GM21786 (cell line): ENCODE data around the gene ATRIP.

Experiments
- ATAC-seq: cut with Tn5 transposase; IDR thresholded peaks from one replicate; pipeline ENCODE4 v1.9.1; 2021; ENCODE audit not compliant: unreplicated experiment

ATRIP gene

GRCh38 chr3:48409291-48410201 lies 37.0 kb upstream of the ATRIP start:
- ATAC-seq, result no peak

DNA sequence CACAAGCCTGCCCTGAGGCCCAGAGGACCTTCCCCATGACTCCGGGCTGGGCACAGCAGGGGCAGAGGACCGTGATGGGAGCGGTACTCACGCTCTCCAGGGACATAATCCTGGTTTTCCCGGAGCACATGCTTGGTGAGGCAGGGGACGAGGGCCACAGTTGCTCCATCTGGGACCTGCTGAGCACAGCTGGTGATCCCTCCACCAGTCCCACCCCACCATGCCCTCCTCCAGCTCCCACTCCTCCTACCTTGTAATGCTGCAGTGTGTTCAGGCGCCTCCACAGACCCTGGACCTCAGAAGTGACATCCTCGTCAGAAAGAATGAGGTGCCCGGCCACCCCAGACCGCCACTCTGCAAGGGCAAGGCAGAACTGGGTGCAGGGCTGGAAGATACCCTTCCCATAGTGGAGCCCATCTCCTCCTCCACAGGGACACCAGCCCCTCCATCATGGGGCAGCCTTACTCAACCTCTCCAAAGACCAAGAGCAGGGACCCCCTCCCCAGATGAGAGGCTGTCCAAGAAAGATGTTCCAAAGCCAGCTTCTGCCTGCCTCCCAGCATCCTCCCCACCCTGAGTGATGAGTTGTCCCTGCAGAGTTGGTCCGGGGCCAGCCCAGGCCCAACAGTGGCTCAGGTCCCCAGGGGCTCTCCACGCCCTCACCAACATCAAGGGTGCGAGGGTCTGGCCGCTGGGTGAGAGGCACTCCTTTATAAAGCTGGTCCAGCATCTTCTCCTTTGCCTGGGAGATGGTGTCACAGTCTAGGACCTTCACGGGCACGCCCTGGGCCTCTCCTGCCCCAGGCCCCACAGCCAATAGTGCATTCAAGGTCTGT lies 36.1 kb upstream of the ATRIP start:
- ATAC-seq, result no peak

DNA sequence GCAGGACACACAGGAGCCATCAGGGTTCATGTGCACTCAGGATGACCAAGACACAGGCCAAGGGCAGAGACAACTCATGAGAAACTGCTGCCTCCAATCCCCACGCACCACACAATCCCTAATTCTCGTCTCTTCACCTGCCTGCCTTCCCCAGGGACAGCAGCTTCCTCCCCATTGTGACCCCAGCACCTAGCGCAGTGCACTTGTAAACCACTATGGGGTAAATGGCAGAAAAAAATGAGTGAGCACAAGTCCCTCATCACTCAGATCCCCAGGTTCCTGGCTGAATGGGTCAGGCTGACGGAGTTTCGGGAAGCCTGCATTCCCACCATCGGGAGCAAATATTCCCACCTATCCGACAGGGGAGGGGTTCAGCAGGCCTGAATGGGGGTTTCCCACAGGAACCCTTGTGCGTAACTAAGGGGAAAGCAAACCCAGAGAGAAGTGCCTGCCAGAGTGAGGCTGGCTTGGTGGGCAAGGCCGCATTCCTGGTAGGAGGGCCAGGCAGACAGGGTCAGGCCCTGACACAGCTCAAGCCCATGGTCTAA lies 35.4 kb upstream of the ATRIP start:
- ATAC-seq, result no peak

DNA sequence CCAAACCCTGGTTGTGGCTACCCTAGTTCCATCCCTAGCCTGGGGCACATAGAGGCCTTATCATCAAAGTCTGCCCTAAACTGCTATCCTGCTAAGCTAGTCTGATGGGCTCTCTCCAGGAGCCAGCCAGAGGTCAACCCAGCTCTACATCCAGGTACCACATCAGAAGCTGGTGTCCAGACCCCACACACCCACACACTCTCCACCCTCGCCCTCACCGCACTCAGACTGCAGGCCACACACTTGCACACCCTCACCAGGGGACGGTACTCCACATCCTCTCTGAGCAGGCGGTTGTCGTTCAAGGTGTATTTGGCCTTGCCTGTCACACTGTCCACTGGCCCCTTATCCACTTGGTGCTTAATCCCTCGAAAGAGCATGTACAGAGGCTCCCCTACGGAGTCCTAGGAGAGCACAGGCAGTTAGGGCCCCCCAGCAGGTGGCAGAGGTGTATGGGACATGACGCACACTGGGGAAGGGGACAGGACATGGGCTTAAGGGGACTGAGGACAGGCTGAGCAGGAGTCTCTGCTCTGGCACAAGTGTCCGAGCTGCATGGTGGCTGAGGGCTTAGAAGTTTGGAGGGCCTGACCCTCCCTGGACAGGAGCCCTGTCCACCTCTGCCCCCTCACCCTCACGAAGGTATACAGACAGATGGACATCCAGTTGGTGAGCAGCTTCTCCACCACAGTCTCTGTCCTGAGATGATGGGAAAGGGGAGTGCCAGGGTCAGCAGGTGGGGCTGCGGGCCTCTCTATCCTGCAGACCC lies 34.7 kb upstream of the ATRIP start:
- ATAC-seq, result no peak

- no peak for ATAC-seq
Observed at GRCh38 chr3:48412375-48413001, 34.0 kb upstream of the ATRIP start.

DNA sequence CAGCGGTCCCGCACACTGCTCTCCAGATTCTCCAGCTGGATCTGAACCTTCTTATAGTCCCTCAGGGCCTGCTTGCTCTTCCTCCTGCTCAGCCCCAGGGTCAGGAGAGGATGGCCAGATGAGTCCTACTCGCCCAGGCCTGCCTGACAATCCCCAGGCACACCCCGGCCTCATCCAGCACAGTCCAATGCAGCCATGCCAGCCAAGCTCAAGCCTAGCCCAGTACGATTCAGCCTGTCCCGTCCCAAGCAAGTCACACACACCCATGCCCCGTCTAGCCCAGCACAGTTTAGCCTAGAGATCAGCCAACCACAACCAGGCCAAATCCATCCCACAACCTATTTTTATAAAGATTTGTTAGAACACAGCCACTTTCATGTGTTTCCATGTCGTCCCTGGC lies 33.5 kb upstream of the ATRIP start:
- no peak for ATAC-seq

DNA sequence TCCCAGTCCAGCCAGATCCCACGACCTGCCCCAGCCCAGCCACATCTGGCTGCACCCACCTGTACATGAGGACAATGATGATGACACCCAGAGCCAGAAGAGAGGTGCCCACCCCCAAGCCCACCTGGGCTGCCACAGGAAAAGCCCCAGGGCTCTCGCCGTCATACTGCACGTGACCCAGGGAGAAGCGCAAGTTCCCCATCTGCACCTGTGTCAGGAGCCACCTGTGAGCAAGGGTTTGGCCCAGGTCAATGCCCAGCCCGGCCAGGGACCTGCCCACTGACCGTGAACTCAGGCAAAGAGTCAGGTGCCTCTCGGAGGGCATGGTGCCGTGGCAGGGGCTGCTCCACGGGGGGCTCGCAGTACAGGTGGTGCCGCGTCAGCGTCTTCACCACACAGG lies 32.9 kb upstream of the ATRIP start:
- no peak for ATAC-seq

DNA sequence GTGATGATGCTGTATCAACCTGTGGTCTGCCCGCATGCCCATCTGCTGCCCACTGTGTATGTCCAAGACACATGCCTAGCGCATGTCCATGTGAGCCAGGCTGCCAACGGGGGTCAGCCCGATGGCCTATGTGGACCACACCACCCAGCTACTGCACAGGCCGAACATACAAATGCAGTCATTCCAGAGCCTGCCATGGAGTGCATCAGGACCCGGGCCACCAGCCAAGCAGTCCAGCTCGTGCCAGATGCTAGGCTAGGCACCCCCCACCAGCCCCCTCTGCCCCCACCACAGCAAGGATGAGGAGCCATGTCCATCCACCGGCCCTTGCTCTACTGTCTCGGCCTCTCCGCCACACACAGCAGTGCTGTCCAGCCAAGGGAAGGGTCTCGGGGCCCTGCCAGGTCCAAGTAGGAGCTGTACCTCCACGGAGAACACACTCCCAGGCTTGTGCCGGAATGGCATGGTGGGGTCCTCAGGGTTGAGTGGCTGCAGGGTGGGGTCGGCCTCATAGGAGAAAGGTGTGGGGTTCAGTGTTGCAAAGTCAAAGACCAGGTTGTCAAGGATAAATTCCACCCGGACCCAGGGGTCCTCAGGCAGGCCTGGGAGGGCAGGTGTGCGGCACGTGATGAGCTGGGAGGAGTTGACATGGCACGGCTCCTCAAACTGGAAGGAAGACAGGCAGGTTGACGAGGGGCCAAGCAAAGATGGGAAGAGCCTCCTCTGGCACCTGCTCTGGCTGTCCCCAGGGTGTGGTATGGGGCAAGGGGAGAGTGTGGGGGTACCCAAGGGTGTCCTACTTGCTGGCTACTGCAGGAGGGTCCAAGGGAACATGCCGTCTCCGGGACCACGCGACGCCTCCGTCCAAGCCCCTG lies 31.9 kb upstream of the ATRIP start:
- ATAC-seq, result no peak

GRCh38 chr3:48415251-48415953 lies 31.1 kb upstream of the ATRIP start:
- no peak for ATAC-seq

DNA sequence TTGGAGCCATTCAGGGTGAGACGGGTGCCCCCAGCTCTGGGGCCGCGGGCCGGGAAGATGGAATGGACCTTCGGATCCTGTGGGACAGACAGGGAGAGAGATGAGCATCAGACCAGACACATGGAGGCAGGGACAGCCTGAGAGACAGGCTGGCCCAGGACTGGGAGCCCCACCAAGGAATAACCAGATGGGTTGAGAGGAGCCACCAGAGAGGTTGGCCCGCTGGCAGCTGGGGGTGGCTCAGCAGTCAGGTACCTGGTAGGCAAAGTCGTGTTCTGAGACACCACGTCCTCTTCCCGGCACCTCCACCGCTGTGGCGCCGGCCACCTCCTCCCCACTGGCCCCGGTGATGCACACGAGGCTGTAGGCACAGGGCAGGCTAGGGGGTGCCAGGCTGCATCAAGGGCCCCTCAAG lies 30.4 kb upstream of the ATRIP start:
- no peak for ATAC-seq

- no peak for ATAC-seq
Observed at GRCh38 chr3:48416546-48416945, 30.0 kb upstream of the ATRIP start.

DNA sequence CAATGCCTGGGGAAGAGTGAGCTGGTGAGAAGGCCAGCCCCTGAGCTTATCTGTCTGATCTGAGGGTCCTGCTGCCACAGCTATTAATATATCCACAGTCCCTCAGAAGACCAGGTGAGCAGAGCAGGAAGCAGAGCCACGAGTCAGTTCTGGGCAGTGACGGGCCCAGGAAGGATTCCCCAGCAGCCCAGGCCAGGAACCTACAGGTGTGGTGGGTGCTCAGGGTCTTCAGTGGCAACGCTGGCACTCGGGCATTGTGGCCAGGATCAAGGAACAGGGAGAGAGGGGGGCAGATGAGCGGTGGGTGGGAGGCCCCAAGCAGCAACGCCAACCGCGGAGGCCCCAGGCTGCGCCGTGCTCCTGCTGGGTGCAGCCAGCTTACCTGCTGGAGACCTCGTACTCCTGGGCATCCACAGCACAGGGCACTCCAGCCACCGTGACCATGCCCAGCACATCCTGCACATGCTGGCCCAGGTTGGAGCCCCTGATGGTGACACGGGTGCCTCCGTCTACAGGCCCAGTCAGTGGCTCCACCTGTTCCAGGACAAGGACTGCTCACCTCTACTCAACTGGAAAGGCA lies 28.9 kb upstream of the ATRIP start:
- ATAC-seq, result no peak

- ATAC-seq, result no peak
Observed at GRCh38 chr3:48418140-48418539, 28.4 kb upstream of the ATRIP start.

DNA sequence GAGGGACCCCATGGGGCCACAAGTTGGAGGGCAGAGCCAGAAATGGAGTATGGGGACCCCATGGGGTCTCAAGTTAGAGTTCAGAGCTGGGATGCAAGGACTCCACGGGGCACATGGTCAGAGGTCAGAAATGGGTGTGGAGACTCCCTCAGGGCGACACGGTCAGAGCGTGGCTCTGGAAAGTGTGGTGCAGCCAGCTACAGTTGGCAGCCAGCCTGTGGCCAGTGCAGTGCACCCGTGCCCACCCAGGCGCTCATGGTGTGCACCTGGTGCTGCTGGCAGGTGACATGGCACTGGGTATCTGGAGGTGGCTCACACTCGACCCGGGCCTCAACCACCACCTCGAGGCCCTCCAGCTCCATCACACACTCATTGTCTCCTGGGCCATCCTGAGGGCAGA lies 27.9 kb upstream of the ATRIP start:
- ATAC-seq, result no peak

DNA sequence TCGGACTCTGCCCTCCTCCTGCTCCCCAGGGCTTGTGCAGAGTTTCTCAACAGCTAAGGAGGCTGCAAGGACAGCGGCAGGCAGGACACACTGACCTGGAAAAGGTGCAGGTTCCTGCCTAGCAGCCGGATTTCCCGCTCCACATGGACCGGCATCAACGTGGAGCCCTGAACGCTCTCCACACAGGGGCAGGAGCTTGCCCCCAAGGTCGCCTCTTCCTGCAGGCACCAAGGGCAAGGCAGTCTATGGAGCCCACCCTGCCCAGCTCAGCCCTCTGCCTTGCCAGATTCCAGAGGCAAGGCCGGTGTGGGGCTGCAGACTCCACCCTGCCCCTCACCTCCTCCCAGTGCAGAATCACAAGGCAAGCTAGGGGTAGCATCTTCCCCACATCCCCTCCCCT lies 27.4 kb upstream of the ATRIP start:
- ATAC-seq, result no peak

DNA sequence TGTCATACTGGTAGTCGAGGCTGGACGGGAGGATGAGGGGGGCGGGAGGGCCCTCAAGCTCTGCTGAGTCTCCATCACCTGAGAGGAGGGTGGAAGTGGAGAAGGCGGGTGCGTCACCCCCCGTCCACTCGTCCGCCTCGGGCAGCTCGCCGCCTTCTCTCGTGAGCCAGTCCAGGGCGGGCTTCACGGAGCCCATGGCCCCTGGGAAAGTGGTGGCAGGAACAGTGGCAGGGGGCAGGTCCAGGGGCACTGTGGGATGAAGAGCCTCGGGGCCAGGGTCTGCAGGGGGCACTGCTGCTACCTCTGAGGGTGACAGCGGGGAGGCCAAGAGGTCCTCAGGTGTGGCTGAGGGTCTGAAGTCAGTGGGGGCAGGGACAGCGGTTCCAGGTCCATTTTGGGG lies 26.9 kb upstream of the ATRIP start:
- no peak for ATAC-seq

GRCh38 chr3:48420561-48420960 lies 26.0 kb upstream of the ATRIP start:
- no peak for ATAC-seq

GRCh38 chr3:48422272-48422671 lies 24.3 kb upstream of the ATRIP start:
- no peak for ATAC-seq

DNA sequence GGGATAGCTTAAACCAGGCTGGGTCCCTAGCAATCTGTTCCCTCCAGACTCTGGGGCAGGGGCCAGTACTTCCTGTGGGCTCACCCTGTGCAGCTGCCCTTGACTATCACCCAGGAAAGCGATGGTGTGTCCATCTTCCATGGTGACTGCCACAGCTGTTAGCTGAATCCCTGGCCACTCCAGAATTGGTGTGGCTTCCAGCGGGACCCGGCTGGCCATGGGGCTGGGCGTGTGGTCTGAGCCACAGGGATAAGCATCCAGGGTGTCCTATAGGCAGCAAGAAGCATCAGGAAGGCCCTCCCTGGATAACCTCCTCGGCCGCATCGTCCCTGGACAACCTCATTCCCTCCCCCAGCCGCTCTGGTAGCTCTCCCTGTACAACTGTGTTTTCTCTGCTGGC lies 23.9 kb upstream of the ATRIP start:
- no peak for ATAC-seq
